K562 (cell line): ENCODE measurements around the gene NME8. TPM values are rescaled to one million over a fixed set of nuclear protein-coding genes. Genes with fewer than 3 reads are reported as not detected.

Experiments
- ASH1L ChIP-seq: fragments of 450-650 bp; IDR thresholded peaks from 2 replicates; pipeline ENCODE4 v1.6.1; 2018; ENCODE audit warnings: borderline replicate concordance, mild to moderate bottlenecking, low read depth; ENCODE audit not compliant: partially characterized antibody
- ATF1 ChIP-seq, 2 experiments: fragments of 450-650 bp in 1 of 2; IDR thresholded peaks; 2 replicates each; pipeline ENCODE4 v1.6.1; 2016; ENCODE audit warnings: missing compliant biosample characterization in 1 of 2, missing genetic modification characterization in 1 of 2
- BRD9 ChIP-seq: fragments of 450-650 bp; IDR thresholded peaks from 2 replicates; pipeline ENCODE4 v1.6.1; 2018; ENCODE audit warnings: low read depth; ENCODE audit not compliant: partially characterized antibody
- HNRNPH1 ChIP-seq: fragments of 200-400 bp; formaldehyde crosslinking; optimal IDR thresholded peaks from 2 replicates; pipeline ENCODE3; 2017; ENCODE audit warnings: low read depth, mild to moderate bottlenecking, low read length, moderate library complexity
- MED1 ChIP-seq: sonication (generic); formaldehyde crosslinking; IDR thresholded peaks from 2 replicates; pipeline ENCODE4 v1.8.1; 2023; ENCODE audit warnings: missing genetic modification reagents, borderline replicate concordance
- NFE2 ChIP-seq: IDR thresholded peaks from 2 replicates; pipeline ENCODE4 v1.6.1; 2014; ENCODE audit warnings: antibody characterized with exemption, low read depth
- STAT5A ChIP-seq: IDR thresholded peaks from 2 replicates; pipeline ENCODE4 v1.6.1; 2012; ENCODE audit warnings: low read length, inconsistent platforms, borderline replicate concordance
- TBL1XR1 ChIP-seq, 2 experiments: IDR thresholded peaks; 2 replicates each; pipeline ENCODE4 v1.6.1; 2012; ENCODE audit warnings: improper control_type of control experiment in 2 of 2, low read length in 2 of 2, mild to moderate bottlenecking in 1 of 2
- ZFX ChIP-seq: sonication (generic); formaldehyde crosslinking; IDR thresholded peaks from 2 replicates; pipeline ENCODE4 v1.8.0; 2022; ENCODE audit warnings: mild to moderate bottlenecking, missing genetic modification reagents, moderate library complexity
- ZNF12 ChIP-seq: sonication (generic); formaldehyde crosslinking; IDR thresholded peaks from 2 replicates; pipeline ENCODE4 v1.4.0; 2020; ENCODE audit warnings: mild to moderate bottlenecking, missing genetic modification reagents
- ZNF584 ChIP-seq: fragments of 200-800 bp; sonication (Bioruptor generic); IDR thresholded peaks from 2 replicates; pipeline ENCODE4 v1.6.1; 2016; ENCODE audit warnings: low read depth, mild to moderate bottlenecking, missing genetic modification characterization, missing compliant biosample characterization
- ZNF785 ChIP-seq: fragments of 250-450 bp; sonication (Bioruptor Pico); IDR thresholded peaks from 2 replicates; pipeline ENCODE4 v1.4.0; 2020; ENCODE audit warnings: mild to moderate bottlenecking
- polyA plus RNA-seq, 8 experiments: library from polyadenylated mRNA; depleted of rRNA in 4 of 8; stranded (reverse) in 5 of 8; unstranded in 3 of 8; fragments of >200 nt; fragmentation: Nextera tagmentation in 2 of 8; fragmentation: Illumina TruSeq in 1 of 8; extraction: Ambion mirVana in 2 of 8; extraction: Trizol in 1 of 8; gene quantifications; 2 replicates each; pipeline versions ENCODE4 v1.2.1 to v1.2.3, GENCODE V29; 2011 to 2014; ENCODE audit warnings: inconsistent platforms in 1 of 8, missing spikeins in 1 of 8
- total RNA-seq, 7 experiments: library from RNA; depleted of rRNA in 6 of 7; stranded (reverse); fragments of >200 nt in 6 of 7; fragmentation: Illumina TruSeq in 2 of 7; extraction: Trizol in 2 of 7; gene quantifications; 2 replicates each; pipeline versions ENCODE4 v1.2.1 to v1.2.3, GENCODE V29; 2011 to 2021; ENCODE audit warnings: low replicate concordance in 1 of 7
- TF ChIP-seq, protein P1 (sequence below): fragments of 150-350 bp; IDR thresholded peaks from 2 replicates; pipeline ENCODE4 v1.6.1; 2014; ENCODE audit warnings: low read depth, mild to moderate bottlenecking, low read length, borderline replicate concordance
- TF ChIP-seq, protein P2 (sequence below): sonication (generic); formaldehyde crosslinking; IDR thresholded peaks from 2 replicates; pipeline ENCODE4 v1.9.0; 2022; ENCODE audit warnings: mild to moderate bottlenecking, missing genetic modification reagents
- TF ChIP-seq, protein P3 (sequence below), 2 experiments: fragments of 450-650 bp; IDR thresholded peaks; 2 replicates each; pipeline ENCODE4 v1.6.1; 2016
- TF ChIP-seq, protein P4 (sequence below): fragments of 450-650 bp; formaldehyde crosslinking; conservative IDR thresholded peaks from 2 replicates; pipeline ENCODE4 v1.4.0; 2022; ENCODE audit warnings: mild to moderate bottlenecking, missing genetic modification characterization
- TF ChIP-seq, protein P5 (sequence below): fragments of 450-650 bp; conservative IDR thresholded peaks from 2 replicates; pipeline ENCODE4 v1.6.1; 2016; ENCODE audit warnings: missing genetic modification characterization, low read depth, mild to moderate bottlenecking, control low read depth, missing compliant biosample characterization
- TF ChIP-seq, protein P6 (sequence below): sonication (generic); formaldehyde crosslinking; IDR thresholded peaks from 2 replicates; pipeline ENCODE4 v1.8.1; 2022; ENCODE audit warnings: missing genetic modification reagents

NME8 gene
- total and polyA plus RNA-seq, 9 of the 15 experiments (the other 6 are each of a cell fraction or from before 2014, with no cell fraction given), result not detected

DNA sequence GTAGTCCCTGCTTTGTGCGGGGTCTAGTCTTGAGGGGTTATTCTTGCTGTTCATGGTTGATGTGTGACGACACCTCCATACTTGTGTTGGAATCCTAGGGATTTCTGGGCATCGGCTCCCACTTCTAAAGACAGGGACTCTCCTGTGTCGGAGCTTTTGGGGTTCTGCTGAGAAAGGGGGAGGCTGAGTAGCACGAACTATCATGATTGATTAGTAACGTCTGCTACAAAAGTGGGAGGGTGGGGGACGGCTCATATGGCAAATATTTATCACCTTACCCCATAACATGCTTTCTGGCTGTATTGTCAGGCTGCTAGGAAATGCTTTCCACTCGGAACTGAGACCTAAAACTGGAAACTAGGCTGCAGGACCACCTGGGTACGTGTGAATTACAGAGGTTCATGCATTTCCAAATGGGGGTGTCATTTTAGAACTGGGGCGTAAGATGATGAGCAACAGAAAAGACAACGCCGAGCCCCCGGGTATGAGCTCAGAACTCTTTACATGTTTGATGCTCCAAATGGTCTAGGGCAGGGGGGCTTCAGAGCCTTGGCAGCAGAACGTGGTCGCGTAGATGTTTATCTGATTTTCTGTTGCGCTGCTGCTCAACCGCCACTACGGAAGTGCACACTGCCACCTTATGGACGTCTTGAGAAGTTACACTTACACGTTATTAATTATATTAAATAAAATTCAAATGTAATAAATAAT is 15.1 kb upstream of the NME8 start (continued):
- TF ChIP-seq ZNF584 (CRISPR knock-in tag) (no peak), HNRNPH1 (no peak), MED1 (CRISPR knock-in tag) (no peak), NFE2 (no peak), STAT5A (no peak), ZNF12 (CRISPR knock-in tag) (no peak), ATF1 (CRISPR knock-in tag; IDR thresholded peaks at IDR 0.05) (no peak), ATF1 (tag; IDR thresholded peaks at IDR 0.05) (no peak), ZNF785 (no peak), ZFX (no peak), TBL1XR1 (IDR thresholded peaks at IDR 0.05; ENCODE audit: low read length in 2 of 2) (no peak), ASH1L (no peak), BRD9 (no peak)
- TF ChIP-seq, protein P1, sequence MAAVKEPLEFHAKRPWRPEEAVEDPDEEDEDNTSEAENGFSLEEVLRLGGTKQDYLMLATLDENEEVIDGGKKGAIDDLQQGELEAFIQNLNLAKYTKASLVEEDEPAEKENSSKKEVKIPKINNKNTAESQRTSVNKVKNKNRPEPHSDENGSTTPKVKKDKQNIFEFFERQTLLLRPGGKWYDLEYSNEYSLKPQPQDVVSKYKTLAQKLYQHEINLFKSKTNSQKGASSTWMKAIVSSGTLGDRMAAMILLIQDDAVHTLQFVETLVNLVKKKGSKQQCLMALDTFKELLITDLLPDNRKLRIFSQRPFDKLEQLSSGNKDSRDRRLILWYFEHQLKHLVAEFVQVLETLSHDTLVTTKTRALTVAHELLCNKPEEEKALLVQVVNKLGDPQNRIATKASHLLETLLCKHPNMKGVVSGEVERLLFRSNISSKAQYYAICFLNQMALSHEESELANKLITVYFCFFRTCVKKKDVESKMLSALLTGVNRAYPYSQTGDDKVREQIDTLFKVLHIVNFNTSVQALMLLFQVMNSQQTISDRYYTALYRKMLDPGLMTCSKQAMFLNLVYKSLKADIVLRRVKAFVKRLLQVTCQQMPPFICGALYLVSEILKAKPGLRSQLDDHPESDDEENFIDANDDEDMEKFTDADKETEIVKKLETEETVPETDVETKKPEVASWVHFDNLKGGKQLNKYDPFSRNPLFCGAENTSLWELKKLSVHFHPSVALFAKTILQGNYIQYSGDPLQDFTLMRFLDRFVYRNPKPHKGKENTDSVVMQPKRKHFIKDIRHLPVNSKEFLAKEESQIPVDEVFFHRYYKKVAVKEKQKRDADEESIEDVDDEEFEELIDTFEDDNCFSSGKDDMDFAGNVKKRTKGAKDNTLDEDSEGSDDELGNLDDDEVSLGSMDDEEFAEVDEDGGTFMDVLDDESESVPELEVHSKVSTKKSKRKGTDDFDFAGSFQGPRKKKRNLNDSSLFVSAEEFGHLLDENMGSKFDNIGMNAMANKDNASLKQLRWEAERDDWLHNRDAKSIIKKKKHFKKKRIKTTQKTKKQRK, result no peak
- TF ChIP-seq, protein P2, sequence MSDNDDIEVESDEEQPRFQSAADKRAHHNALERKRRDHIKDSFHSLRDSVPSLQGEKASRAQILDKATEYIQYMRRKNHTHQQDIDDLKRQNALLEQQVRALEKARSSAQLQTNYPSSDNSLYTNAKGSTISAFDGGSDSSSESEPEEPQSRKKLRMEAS (CRISPR knock-in tag), result no peak
- TF ChIP-seq, protein P3, sequence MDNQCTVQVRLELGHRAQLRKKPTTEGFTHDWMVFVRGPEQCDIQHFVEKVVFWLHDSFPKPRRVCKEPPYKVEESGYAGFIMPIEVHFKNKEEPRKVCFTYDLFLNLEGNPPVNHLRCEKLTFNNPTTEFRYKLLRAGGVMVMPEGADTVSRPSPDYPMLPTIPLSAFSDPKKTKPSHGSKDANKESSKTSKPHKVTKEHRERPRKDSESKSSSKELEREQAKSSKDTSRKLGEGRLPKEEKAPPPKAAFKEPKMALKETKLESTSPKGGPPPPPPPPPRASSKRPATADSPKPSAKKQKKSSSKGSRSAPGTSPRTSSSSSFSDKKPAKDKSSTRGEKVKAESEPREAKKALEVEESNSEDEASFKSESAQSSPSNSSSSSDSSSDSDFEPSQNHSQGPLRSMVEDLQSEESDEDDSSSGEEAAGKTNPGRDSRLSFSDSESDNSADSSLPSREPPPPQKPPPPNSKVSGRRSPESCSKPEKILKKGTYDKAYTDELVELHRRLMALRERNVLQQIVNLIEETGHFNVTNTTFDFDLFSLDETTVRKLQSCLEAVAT (IDR thresholded peaks at IDR 0.05), result 0 out of 4 replicates have a peak, but pooled peaks of 1 of the 2 experiments have one; percentile 46
- TF ChIP-seq, protein P4, sequence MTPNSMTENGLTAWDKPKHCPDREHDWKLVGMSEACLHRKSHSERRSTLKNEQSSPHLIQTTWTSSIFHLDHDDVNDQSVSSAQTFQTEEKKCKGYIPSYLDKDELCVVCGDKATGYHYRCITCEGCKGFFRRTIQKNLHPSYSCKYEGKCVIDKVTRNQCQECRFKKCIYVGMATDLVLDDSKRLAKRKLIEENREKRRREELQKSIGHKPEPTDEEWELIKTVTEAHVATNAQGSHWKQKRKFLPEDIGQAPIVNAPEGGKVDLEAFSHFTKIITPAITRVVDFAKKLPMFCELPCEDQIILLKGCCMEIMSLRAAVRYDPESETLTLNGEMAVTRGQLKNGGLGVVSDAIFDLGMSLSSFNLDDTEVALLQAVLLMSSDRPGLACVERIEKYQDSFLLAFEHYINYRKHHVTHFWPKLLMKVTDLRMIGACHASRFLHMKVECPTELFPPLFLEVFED (CRISPR knock-in tag), result no peak
- TF ChIP-seq, protein P5, sequence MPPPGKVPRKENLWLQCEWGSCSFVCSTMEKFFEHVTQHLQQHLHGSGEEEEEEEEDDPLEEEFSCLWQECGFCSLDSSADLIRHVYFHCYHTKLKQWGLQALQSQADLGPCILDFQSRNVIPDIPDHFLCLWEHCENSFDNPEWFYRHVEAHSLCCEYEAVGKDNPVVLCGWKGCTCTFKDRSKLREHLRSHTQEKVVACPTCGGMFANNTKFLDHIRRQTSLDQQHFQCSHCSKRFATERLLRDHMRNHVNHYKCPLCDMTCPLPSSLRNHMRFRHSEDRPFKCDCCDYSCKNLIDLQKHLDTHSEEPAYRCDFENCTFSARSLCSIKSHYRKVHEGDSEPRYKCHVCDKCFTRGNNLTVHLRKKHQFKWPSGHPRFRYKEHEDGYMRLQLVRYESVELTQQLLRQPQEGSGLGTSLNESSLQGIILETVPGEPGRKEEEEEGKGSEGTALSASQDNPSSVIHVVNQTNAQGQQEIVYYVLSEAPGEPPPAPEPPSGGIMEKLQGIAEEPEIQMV (tag), result no peak
- TF ChIP-seq, protein P6, sequence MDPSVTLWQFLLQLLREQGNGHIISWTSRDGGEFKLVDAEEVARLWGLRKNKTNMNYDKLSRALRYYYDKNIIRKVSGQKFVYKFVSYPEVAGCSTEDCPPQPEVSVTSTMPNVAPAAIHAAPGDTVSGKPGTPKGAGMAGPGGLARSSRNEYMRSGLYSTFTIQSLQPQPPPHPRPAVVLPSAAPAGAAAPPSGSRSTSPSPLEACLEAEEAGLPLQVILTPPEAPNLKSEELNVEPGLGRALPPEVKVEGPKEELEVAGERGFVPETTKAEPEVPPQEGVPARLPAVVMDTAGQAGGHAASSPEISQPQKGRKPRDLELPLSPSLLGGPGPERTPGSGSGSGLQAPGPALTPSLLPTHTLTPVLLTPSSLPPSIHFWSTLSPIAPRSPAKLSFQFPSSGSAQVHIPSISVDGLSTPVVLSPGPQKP (CRISPR knock-in tag), result no peak
